Smooth muscle cell (in vitro differentiated cells): ENCODE data around the gene CFAP58. TPM values are rescaled to one million over a fixed set of nuclear protein-coding genes. Genes with fewer than 3 reads are reported as not detected.

Experiments used
- DNase-seq: peaks from one replicate; lab custom pipeline; 2025; ENCODE audit not compliant: unreplicated experiment; lab: John Stamatoyannopoulos, UW
- H2AFZ ChIP-seq: fragments of 200-600 bp; sonication (generic); 2 replicates; pipeline ENCODE4 v1.6.0; 2016; ENCODE audit warnings: antibody characterized with exemption, low read depth, mild to moderate bottlenecking
- H3F3A ChIP-seq: fragments of 200-600 bp; sonication (generic); 2 replicates; pipeline ENCODE4 v1.6.0; 2017; ENCODE audit warnings: antibody characterized with exemption, low read depth
- H3K27ac ChIP-seq: fragments of 200-600 bp; sonication (generic); 2 replicates; pipeline ENCODE4 v1.5.1; 2016; ENCODE audit warnings: low read depth, mild to moderate bottlenecking
- H3K27me3 ChIP-seq: fragments of 200-600 bp; sonication (generic); 2 replicates; pipeline ENCODE4 v1.6.1; 2016; ENCODE audit warnings: low read depth, mild to moderate bottlenecking
- H3K36me3 ChIP-seq: fragments of 200-600 bp; sonication (generic); 2 replicates; pipeline ENCODE4 v1.5.1; 2016; ENCODE audit warnings: low read depth
- H3K4me1 ChIP-seq: fragments of 200-600 bp; sonication (generic); 2 replicates; pipeline ENCODE4 v1.5.1; 2016; ENCODE audit warnings: low read depth
- H3K4me2 ChIP-seq: fragments of 200-600 bp; sonication (generic); 2 replicates; pipeline ENCODE4 v1.6.0; 2016; ENCODE audit warnings: mild to moderate bottlenecking
- H3K4me3 ChIP-seq: fragments of 200-600 bp; sonication (generic); 2 replicates; pipeline ENCODE4 v1.5.1; 2016; ENCODE audit warnings: mild to moderate bottlenecking
- H3K79me2 ChIP-seq: fragments of 200-600 bp; sonication (generic); 2 replicates; pipeline ENCODE4 v1.6.0; 2016; ENCODE audit warnings: low read depth, mild to moderate bottlenecking
- H3K9ac ChIP-seq: fragments of 200-600 bp; sonication (generic); 2 replicates; pipeline ENCODE4 v1.6.0; 2016; ENCODE audit warnings: low read depth
- H3K9me3 ChIP-seq: fragments of 200-600 bp; sonication (generic); replicated peaks from 2 replicates; pipeline ENCODE4 v1.5.1; 2016; ENCODE audit warnings: low read depth
- H4K20me1 ChIP-seq: fragments of 200-600 bp; sonication (generic); 2 replicates; pipeline ENCODE4 v1.6.0; 2016; ENCODE audit warnings: low read depth
- CTCF ChIP-seq: fragments of 200-600 bp; sonication (generic); IDR thresholded peaks from 2 replicates; pipeline ENCODE4 v1.5.1; 2017; ENCODE audit warnings: borderline replicate concordance, mild to moderate bottlenecking, antibody characterized with exemption; ENCODE audit not compliant: insufficient read depth, poor library complexity, severe bottlenecking
- WGBS: methylation state at CpG from one replicate; pipeline ENCODE4 v1.1.7; 2016; ENCODE audit warnings: low lambda C conversion rate; 5-methylcytosine and 5-hydroxymethylcytosine counted together
- polyA plus RNA-seq: library from polyadenylated mRNA; unstranded; fragments of >200 nt; fragmentation: Nextera tagmentation; extraction: Ambion mirVana; gene quantifications from 2 replicates; pipeline ENCODE4 v1.2.1, GENCODE V29; 2016
- total RNA-seq: library from RNA; depleted of rRNA; stranded (reverse); fragments of >200 nt; gene quantifications from 2 replicates; pipeline ENCODE4 v1.2.3, GENCODE V29; 2014

Gene CFAP58
- 0.04 and 0.54 TPM in 2 replicates for total RNA-seq
- 0.39 and 0.73 TPM in 2 replicates for polyA plus RNA-seq

DNA sequence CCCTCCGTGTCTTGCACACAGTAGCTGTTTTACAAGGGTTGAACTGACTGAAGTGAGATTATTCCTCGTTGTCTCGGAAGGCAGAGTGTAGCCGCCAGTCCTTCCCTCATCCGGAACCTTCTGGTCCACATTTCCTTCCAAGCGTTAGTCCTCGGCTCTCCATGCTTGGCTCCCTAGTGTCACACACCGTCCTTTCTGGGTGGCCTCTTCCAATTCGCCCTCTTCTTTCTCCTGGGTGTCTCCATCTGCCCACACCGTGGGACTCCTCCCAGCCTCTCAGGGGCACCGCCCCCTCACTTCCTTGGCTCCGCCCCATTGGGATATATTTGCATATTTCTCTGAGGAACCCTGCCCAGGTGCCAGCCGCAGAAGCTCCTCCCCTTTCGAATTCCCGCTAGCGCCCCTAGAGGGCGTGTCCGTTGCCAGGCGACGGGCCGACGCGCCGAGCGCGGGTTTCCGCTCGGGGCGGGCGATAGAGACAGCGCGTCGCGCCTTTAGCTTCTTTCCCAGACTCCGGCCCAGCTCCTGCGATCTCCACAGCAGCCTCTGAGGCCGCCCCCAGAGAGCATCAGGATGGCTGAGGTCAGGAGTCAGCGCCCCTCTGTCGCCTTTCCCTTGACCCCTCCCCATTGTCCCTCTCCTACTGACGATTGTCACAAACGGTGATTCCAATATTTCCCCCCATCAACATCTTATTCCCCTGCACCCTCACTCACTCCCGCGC is at the start of gene CFAP58:
Gene CFAP58, plus strand, starts transcription at position 509 of the 724 bp plus-strand sequence. Its CDS starts 65 bp downstream, at position 574.
- 9% methylated on average over 42 of the region's 43 CpGs for WGBS
- Histone ChIP-seq H2AFZ (peak within 1 kb of the TSS; percentile 87), H3K4me2 (peak within 1 kb of the TSS; percentile 87), H3K9ac (peak within 1 kb of the TSS; percentile 2), H3F3A (peaks cover 13% of the 10 kb centered on the region), H3K4me3 (peak within 1 kb of the TSS; percentile 56), H3K27ac (no peak within 1 kb of the TSS), H3K4me1 (no peaks in the 10 kb centered on the region), H4K20me1 (no peaks in the 10 kb centered on the region), H3K9me3 (no peaks in the 10 kb centered on the region), H3K36me3 (no peaks in the 10 kb centered on the region), H3K79me2 (no peaks in the 10 kb centered on the region), H3K27me3 (no peaks in the 10 kb centered on the region)
- peak; percentile 71 for TF ChIP-seq CTCF
- DNase-seq = peak; percentile 79

GRCh38 chr10:104304356-104304745 is 49.3 kb upstream of the CFAP58 start:
- no peak overlapping the region for H3K9ac ChIP-seq
- H3K4me2 ChIP-seq = no peak overlapping the region
- no peak for DNase-seq
- peaks cover 4% of the 10 kb centered on the region for H3K4me1 ChIP-seq
- H2AFZ ChIP-seq = no peak overlapping the region
- no peaks in the 10 kb centered on the region for H3K27me3 ChIP-seq
- H3K27ac ChIP-seq = no peak overlapping the region
- WGBS = 96% methylated on average over 4 of the region's 4 CpGs
- H3K79me2 ChIP-seq = no peaks in the 10 kb centered on the region
- H3K9me3 ChIP-seq = no peaks in the 10 kb centered on the region
- TF ChIP-seq CTCF = no peak
- no peaks in the 10 kb centered on the region for H3K36me3 ChIP-seq
- H3K4me3 ChIP-seq = no peak overlapping the region
- H4K20me1 ChIP-seq = peaks cover under 1% of the 10 kb centered on the region
- H3F3A ChIP-seq = no peaks in the 10 kb centered on the region

DNA sequence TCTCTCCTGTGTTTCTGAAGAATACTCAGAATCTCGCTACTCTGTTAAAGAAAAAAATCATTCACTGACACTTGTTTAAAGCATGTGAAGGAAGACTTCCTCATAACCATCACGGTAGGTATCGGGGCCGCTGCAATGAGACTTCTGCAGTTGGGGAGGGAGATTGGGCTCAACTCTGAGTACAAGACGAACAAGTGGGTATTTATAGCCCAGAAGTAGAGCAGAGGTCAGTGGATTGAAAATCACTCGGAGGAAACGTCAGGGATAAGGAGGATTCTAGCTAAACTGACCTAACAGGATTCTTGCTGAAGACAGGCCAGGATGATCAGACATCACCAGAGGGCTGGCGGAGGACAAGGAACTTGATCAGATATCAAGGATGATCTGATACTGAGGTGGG is 48.7 kb upstream of the CFAP58 start:
- Histone ChIP-seq H3K9ac (no peak overlapping the region), H3K4me1 (peaks cover 4% of the 10 kb centered on the region), H3K27ac (no peak overlapping the region), H3F3A (no peaks in the 10 kb centered on the region), H3K4me2 (no peak overlapping the region), H3K79me2 (no peaks in the 10 kb centered on the region), H3K36me3 (no peaks in the 10 kb centered on the region), H4K20me1 (peaks cover 6% of the 10 kb centered on the region), H3K9me3 (no peaks in the 10 kb centered on the region), H3K4me3 (no peak overlapping the region), H3K27me3 (no peaks in the 10 kb centered on the region), H2AFZ (no peak overlapping the region)
- no peak for DNase-seq
- 60% methylated on average over 8 of the region's 8 CpGs for WGBS
- no peak for TF ChIP-seq CTCF

GRCh38 chr10:104306897-104307296 is 46.7 kb upstream of the CFAP58 start:
- no peak overlapping the region for H3K27ac ChIP-seq
- no peaks in the 10 kb centered on the region for H3K27me3 ChIP-seq
- WGBS = 80% methylated on average over 3 of the region's 3 CpGs
- H2AFZ ChIP-seq = no peak overlapping the region
- no peak for TF ChIP-seq CTCF
- peaks cover 6% of the 10 kb centered on the region for H3K79me2 ChIP-seq
- no peak overlapping the region for H3K4me3 ChIP-seq
- H3F3A ChIP-seq = no peaks in the 10 kb centered on the region
- peaks cover 25% of the 10 kb centered on the region for H4K20me1 ChIP-seq
- H3K9ac ChIP-seq = no peak overlapping the region
- no peak overlapping the region for H3K4me2 ChIP-seq
- no peak for DNase-seq
- no peaks in the 10 kb centered on the region for H3K9me3 ChIP-seq
- H3K4me1 ChIP-seq = no peaks in the 10 kb centered on the region
- no peaks in the 10 kb centered on the region for H3K36me3 ChIP-seq
